GM18507 (cell line): ENCODE measurements around the gene KRT34.
"Not testable (repeated sequence)": the region's sequence is repeated elsewhere in the genome, so short reads cannot be mapped to it uniquely, and the experiment has no call there.

Experiments used
- DNase-seq: peaks from one replicate; pipeline ENCODE4 v3.0.0; 2011; ENCODE audit warnings: low read depth; ENCODE audit not compliant: insufficient read length; ENCODE audit errors: extremely low spot score
- FAIRE-seq: peaks from 2 replicates; lab custom pipeline; 2011; peaks lifted over from hg19 to GRCh38; lab: Jason Lieb, UNC

Gene KRT34

DNA sequence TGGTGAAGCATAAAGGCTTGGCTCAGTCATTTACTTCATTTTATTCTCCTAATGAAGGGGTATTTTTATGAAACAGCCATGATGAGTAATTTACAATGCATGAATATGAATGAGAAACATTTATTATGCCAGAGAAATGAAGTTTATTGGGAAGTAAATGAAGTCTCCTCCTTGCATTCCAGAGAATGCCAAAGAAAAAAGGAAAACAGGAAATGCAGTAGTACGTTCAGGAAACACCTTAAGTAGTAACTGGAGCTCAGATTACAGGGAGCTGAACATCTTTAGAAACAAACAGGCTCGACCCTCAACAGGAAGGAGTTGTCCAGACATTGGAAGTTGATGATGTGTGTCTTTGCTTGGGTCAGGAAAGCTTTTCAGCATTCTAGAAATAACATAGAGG, 4.6 kb downstream of the KRT34 start:
- FAIRE-seq: no peak
- no peak for DNase-seq

- DNase-seq (no peak), FAIRE-seq (no peak)
These were observed 12.4 kb downstream of the KRT34 start, which contains the start of gene KRT33B for GRCh38 chr17:41369713-41370112. Gene KRT33B (minus strand): TSS chr17:41369813. CDS start chr17:41369750, 63 bp downstream.

DNA sequence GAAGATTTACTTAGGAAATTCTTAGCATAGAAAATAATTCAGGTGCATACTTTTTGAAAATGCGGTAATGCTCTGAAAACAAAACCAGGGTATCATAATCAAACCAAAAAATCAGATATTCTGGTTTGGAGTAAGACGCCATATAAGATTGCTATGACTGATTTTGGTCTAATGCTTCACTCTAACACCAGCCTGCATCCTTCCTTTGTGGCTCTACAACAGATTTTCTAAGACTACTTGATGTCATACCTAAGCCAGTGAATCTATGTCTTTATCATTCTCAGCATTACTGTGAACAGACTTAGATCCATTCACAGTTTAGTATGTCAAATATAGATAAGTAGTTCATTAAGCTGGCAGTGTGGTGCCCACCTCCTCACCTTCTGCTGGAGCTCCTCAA, 13.1 kb downstream of the KRT34 start:
- FAIRE-seq: no peak
- DNase-seq: no peak

- FAIRE-seq (no peak), DNase-seq (no peak)
These were observed 14.6 kb downstream of the KRT34 start for GRCh38 chr17:41367426-41368075.

- FAIRE-seq (no peak), DNase-seq (no peak)
These were observed 16.0 kb downstream of the KRT34 start for GRCh38 chr17:41366070-41366469.

GRCh38 chr17:41363881-41364280, 18.2 kb downstream of the KRT34 start:
- no peak for DNase-seq
- FAIRE-seq: no peak

DNA sequence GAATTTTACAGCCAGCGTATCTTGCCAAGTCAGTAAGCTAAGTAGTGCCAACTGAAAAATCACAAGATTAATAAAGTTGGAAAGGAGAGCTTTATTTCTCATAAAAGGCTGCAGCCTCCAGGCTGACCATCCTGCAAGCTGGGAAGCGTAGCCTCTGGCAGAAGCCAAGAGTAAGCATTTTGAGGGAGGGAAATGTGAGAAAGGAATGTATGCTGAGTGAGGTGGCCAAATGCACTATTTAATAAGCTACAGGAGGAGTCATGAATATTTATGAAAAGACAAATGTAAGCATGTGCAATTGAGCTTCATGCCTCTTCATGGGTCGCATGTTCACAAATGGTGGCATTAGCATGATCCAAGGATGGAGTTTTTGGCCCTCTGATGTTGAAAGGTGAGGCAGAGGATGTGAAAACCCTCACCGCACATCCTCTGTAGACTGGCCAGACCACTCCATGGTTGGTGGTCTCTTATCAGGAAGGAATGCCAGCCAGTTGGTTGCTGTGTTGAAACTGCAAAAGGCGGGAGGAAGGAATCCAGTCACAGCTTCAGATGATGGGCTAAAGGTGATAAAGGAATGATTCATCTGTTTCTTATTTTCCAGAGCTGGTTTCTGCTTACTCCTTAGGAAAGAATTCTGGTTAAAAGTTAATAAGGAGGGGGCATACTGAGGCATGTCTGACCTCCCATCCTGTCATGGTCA, 21.7 kb downstream of the KRT34 start:
- FAIRE-seq (no peak), DNase-seq (no peak)

- FAIRE-seq (no peak), DNase-seq (no peak)
These were observed 27.6 kb downstream of the KRT34 start for GRCh38 chr17:41354536-41354935.

DNA sequence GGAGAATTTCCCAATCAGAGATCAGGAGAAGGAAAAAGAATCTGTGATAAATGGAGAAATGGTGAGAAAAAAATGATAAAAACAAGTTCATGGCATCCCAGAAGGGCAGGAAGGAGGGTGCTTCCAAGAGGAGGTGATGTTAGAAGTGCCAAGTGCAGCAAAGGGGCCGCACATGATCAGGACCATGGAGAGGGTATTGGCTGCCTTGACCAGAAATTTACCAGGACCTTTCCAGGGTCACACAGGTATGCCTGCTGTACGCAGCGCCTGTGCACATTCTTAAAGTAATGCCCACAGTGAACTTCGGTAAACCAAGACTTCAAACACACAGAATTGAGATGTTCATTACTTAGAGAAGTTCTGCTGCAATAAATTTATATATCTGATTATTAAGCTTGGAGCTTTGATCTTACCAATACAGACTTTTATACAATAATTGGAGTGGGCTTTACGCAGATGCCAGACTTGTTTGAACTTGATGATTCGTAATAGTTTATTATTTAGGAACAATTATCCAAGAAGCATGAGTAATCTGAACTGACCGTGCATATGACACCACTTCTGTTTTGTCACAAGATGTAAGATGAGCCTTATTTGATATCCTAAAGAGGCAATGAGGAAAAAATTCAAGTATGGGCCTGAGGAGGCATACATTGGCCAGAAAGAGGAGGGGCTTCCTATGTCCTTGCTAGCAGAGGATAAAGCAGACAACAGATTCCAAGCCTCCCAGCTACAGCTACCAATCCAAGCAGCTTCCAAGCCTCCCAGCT, 29.3 kb downstream of the KRT34 start:
- no peak for DNase-seq
- FAIRE-seq: peak; percentile 21

DNA sequence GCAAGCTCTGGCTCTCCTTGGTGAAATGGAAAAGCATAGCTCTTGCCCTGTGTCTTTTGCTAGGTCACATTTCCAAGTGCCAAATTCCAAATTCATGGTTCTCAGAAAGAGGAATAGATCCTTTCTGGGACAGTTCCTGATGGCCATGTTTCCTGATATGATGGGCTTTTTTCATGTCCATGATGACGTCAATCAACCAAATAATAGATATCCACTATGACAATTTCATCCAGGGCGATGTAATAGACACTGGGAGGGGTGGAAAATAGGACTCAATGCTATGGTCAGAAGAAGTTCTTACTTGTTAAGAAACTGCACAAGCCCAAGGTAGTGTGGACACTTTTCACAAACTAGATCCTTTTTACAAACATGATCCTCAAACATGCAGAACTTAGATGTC, 30.9 kb downstream of the KRT34 start:
- DNase-seq (no peak), FAIRE-seq (no peak)

DNA sequence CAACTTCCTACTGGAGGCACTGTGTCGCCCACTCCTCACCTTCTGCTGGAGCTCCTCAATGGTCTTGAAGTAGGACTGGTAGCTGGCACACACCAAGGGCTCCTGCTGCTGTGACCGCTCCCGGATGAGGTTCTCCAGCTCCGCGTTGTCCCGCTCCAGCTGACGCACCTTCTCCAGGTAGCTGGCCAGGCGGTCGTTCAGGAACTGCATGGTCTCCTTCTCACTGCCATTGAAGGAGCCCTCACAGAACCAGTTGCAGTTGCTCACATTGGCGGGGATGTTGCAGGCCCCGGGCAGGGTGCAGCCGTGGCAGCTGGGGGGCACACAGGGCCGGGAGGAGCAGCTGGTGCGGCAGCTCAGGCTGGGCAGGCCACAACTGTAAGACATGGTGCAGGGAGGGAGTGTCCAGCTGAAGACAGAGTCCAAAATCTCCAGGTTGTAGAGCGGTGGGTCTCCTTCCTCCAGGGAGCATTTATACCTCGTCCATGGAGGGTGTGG, 31.7 kb downstream of the KRT34 start, which contains the start of gene KRT33A:
TSS of gene KRT33A (minus strand) at position 448 of the 498 bp plus-strand sequence. CDS start at position 387, 61 bp downstream.
- not testable (repeated sequence) for FAIRE-seq

DNA sequence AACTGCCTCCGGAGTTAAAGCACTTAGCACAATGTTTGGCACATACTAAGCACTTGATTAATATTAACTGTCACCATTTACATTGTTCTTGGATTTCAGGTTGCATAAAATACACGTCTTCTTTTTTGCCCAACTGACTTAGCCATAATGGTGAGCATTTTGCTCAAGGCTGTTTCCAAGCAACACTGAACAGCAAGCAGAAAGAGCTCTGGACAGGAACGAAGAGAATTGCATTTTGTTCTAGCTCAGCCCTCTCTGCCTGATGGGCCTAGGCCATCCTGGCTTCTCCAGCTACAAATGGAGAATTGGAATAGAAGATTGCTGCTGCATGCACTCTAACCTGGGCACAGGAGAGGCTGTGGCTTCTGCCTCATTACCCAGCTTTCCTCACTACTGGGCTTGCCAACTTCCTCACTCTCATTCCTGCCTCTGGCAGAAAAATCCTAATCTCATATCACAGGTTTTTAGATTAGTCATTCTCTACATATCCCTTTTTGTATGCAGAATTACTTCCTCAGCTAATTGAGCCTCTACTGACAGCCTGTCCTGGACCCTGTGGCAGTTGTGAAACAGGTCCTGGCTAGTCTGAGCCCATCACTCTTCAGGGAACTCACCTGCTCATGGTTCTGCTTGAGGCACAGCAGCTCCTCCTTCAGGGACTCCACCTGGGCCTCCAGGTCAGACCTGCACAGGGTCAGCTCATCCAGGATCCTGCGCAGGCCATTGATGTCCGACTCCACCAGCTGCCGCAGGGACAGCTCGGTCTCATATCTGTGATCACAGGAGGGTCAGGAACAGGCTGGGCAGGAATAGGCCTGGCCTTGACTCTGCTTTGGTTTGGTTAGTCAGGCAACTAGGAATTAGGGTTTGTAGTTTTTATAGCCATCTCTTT, 34.0 kb downstream of the KRT34 start:
- FAIRE-seq (no peak), DNase-seq (no peak)

More for the DNA sequence above, 31.7 kb downstream of the KRT34 start, which contains the start of gene KRT33A:
- not testable (repeated sequence) for DNase-seq

DNA sequence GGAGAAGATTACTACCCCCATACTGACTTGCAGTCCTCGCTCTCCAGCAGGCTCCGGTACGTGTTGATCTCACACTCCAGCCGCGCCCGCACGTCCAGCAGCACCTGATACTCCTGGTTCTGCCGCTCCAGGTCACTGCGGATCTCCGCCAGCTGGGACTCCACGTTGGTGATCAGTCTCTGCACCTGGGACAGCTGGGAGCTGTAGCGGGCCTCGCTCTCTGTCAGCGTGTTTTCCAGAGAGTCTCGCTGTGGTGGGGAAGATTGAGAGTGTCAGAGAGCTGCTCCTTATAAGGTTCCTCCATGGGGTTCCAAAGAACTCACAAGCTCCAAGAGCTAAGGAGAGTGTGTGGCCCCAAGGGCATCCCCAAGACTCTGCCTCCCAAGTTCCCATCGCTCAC, 35.7 kb downstream of the KRT34 start:
- not testable (repeated sequence) for FAIRE-seq, DNase-seq

DNA sequence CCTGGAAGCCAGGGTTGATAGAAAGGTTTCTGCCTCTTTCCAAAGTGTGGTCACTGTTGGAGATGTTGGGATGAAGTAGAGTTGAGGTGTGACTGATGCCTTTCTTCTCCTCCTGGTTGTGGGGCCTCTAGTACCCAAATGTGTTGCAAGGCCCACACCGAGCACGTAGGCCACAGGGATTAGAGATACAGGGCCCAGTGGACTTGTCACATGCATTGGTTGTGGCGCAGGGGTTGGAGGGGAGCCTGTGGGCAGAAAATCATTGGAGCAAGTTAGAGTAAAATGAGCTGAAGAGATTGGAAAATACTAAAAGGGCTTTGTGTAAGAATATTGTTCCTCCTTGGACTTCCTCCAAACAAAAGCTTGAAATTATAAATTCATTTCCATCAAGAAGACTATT, 36.1 kb downstream of the KRT34 start:
- no peak for FAIRE-seq
- DNase-seq: no peak

- FAIRE-seq (no peak), DNase-seq (no peak)
These were observed 39.1 kb downstream of the KRT34 start for GRCh38 chr17:41343029-41343428.

DNA sequence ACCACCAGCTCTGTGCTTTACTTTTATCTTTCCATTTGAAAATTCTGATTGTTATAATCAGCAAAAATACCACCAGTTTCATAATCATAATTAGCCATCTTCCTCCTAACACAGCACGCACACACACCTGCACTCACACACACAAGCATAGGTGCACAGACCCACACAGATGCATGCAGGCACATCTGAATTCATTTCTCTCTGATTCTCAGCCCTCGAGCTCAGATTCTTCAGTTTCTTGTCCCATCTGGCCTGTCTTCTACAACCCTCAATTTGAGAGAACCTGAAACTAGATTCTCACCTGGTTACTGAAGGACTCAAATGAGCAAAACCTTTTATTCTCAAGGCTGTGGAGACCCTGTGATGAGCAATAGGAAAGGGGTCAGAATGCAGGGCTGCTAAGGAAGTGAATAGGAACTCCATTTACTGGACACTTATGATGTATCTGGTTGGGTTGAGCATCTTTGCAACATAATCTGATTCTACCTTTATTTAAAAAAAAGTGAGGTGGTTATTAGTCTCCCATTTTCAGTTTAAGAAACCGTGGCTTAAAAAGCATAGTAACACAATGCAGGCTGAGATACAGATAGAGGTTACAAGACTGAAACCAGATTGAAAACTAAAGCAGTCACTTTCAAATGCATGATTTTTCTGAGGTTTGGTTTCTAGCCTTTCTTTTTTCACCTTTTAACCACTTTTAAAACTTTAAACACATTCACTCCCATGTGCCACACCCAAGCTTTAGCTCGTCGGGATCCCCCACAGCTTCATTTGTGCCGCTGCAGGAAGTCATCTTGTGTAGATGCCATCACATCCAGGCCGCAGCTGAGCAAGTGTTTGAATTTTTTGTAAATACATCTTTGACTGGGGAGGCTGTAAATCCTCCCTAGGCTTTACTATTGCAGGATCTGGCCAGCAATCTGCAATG, 40.9 kb downstream of the KRT34 start:
- DNase-seq (no peak), FAIRE-seq (no peak)

DNA sequence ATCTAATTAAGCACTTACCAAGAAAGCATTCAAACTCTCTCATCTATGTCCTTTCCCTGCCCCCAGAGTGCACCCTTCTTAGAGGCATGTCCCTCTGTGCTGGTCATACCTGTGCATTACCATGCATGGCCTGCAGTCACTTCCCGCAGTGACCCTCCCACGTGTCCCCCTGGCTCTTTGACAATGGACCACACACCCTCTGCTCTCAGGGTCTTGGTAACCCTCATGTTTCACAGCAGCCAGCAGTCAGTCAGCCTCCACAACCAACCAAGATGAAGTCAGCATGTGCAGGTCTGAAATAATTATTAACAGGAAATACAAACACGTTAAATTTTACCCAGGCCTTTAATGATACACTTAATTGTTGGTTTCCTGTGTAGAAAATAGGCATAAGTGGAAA, 41.6 kb downstream of the KRT34 start:
- no peak for DNase-seq
- FAIRE-seq: peak; percentile 86

DNA sequence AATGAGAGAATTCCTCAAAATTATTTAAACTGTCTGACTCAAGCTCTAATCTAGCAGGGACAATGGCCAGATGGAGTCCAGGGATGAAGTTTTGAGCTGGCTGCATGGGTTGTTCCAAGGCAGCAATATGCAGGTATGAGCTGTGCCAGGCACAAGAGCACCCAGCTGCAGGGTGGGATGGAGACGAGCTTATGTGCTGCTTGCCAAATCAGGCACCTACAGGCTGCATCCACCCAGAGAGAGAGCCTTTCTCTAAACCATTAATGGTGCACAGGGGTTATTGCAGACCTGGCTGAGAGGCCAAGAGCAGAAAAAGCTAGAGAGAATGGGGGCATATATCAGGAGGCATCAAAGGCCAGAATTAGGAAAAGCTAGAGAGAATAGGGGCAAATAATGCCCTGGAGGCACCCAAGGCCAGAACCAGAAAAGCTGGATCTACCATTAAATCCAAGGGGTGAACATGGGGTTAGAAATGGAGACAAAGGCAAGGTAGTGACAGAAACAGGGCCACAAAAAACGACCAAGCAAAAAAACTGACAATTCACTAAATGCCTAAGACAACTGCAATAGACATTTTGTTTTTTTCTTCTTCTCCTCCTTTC, 42.4 kb downstream of the KRT34 start:
- FAIRE-seq: no peak
- no peak for DNase-seq
